Stomach (tissue), 9 donors: Measurements from ENCODE around the gene ZGLP1. TPM values are rescaled to one million over a fixed set of nuclear protein-coding genes. Genes with fewer than 3 reads are reported as not detected.
A peak's percentile ranks its signal among the peaks of the same experiment; 100 is the strongest.

Experiments
- DNase-seq, 2 donors: peaks; one replicate each; pipeline versions ENCODE4 v3.0.0 to v3.0.0-alpha.2; 2013 to 2019
- H3K27ac ChIP-seq, 5 donors: fragments of 200-600 bp in 4 of 5; sonication (generic) in 4 of 5; one replicate each; pipeline ENCODE4 v1.5.1; 2013 to 2019; ENCODE audit warnings: mild to moderate bottlenecking in 1 of 5, moderate library complexity in 1 of 5
- H3K27me3 ChIP-seq, 3 donors: fragments of 200-600 bp; sonication (generic); one replicate each; pipeline ENCODE4 v1.5.1; 2017 to 2019; ENCODE audit warnings: mixed run types in 1 of 3
- H3K36me3 ChIP-seq, 4 donors: fragments of 200-600 bp; sonication (generic); 1 replicate in 3 of 4; 2 replicates in 1 of 4; pipeline ENCODE4 v1.5.1; 2016 to 2019
- H3K4me1 ChIP-seq, 4 donors: fragments of 200-600 bp; sonication (generic); one replicate each; pipeline ENCODE4 v1.5.1; 2016 to 2019
- H3K4me3 ChIP-seq, 4 donors: fragments of 200-600 bp; sonication (generic) in 3 of 4; one replicate each; pipeline ENCODE4 v1.5.1; 2016 to 2019; ENCODE audit warnings: mild to moderate bottlenecking in 1 of 4
- H3K9me3 ChIP-seq, 4 donors: fragments of 200-600 bp; sonication (generic); one replicate each; pipeline ENCODE4 v1.5.1; 2016 to 2019
- CTCF ChIP-seq, 7 experiments: fragments of 450-650 bp in 4 of 7; fragments of 200-600 bp in 3 of 7; sonication (generic) in 3 of 7; IDR thresholded peaks; one replicate each; pipeline ENCODE4 v1.5.1; 2016 to 2019; ENCODE audit warnings: antibody characterized with exemption in 7 of 7, control low read depth in 2 of 7, mild to moderate bottlenecking in 1 of 7
- EP300 ChIP-seq: sonication (generic); formaldehyde crosslinking; IDR thresholded peaks from one replicate; pipeline ENCODE4 v1.6.1; 2017; ENCODE audit warnings: antibody characterized with exemption
- POLR2A ChIP-seq, 4 donors: fragments of 450-650 bp; IDR thresholded peaks; one replicate each; pipeline ENCODE4 v1.6.1; 2016; ENCODE audit warnings: antibody characterized with exemption in 4 of 4, control low read depth in 2 of 4, mild to moderate bottlenecking in 1 of 4, moderate library complexity in 1 of 4
- POLR2AphosphoS5 ChIP-seq, 3 donors: sonication (generic); formaldehyde crosslinking; IDR thresholded peaks; one replicate each; pipeline ENCODE4 v1.6.1; 2016; ENCODE audit warnings: antibody characterized with exemption in 3 of 3
- WGBS, 5 donors: extraction: QIAGEN DNeasy Blood & Tissue Kit in 3 of 5; methylation state at CpG; one replicate each; pipeline versions ENCODE4 v1.1.5 to v1.1.7; 2013 to 2018; 5-methylcytosine and 5-hydroxymethylcytosine counted together
- intact Hi-C: fragments of 100-400 bp; cut with DNase I; formaldehyde crosslinking; loops from one replicate; pipeline ENCODE4 v1.15.1; 2023; ENCODE audit warnings: low total_unique reads
- polyA plus RNA-seq, 3 donors: library from polyadenylated mRNA; stranded (reverse); fragments of 200-250 nt; gene quantifications; one replicate each; pipeline ENCODE4 v1.2.3, GENCODE V29; 2013
- total RNA-seq, 5 donors: library from RNA; depleted of rRNA; stranded (reverse); fragments of >200 nt; gene quantifications; one replicate each; pipeline versions ENCODE4 v1.1.0 to v1.2.3, GENCODE V29; 2014 to 2016
- donor health status: healthy with polysubstance abuse.
- donor health status: Bipolar disorder and iron deficiency.
- donor health status: healthy.

Gene ZGLP1
- total and polyA plus RNA-seq, 8 donors: 2.2 to 8.6 (median 3.7) TPM; not detected in 3

GRCh38 chr19:10352764-10353671, 43.4 kb upstream of the ZGLP1 start:
- Histone ChIP-seq H3K36me3 (peaks cover 35 to 90% (median 88%) of the 10 kb centered on the region in 4 donors), H3K4me1 (peaks cover 0 to 8% (median 4%) of the 10 kb centered on the region in 4 donors), H3K9me3 (no peaks in the 10 kb centered on the region), H3K27ac (peak overlapping the region in 3 of 5 donors; percentile 20 to 58 (median 32)), H3K4me3 (no peak overlapping the region), H3K27me3 (no peaks in the 10 kb centered on the region)
- peak in 1 of 2 donors; percentile 91 for DNase-seq
- intact Hi-C loops: no loop called here
- TF ChIP-seq CTCF (IDR thresholded peaks at IDR 0.05) (no peak), EP300 (no peak), POLR2A (IDR thresholded peaks at IDR 0.05) (no peak), POLR2AphosphoS5 (IDR thresholded peaks at IDR 0.05) (no peak)
- WGBS, 5 donors: 73 to 84% (median 78%) methylated on average over 54 to 63 of the region's 63 CpGs

GRCh38 chr19:10346509-10346908, 36.9 kb upstream of the ZGLP1 start:
- peaks cover 0 to 26% (median 23%) of the 10 kb centered on the region in 4 donors for H3K36me3 ChIP-seq
- H3K9me3 ChIP-seq: no peaks in the 10 kb centered on the region
- intact Hi-C loops: no loop called here
- H3K4me1 ChIP-seq: no peaks in the 10 kb centered on the region
- H3K27ac ChIP-seq: peak overlapping the region in 2 of 5 donors; percentile 64 to 65
- TF ChIP-seq POLR2A (IDR thresholded peaks at IDR 0.05) (no peak), CTCF (IDR thresholded peaks at IDR 0.05) (no peak), POLR2AphosphoS5 (IDR thresholded peaks at IDR 0.05) (no peak), EP300 (no peak)
- H3K27me3 ChIP-seq: no peaks in the 10 kb centered on the region
- WGBS, 5 donors: 65 to 86% (median 78%) methylated on average over 10 of the region's 10 CpGs
- H3K4me3 ChIP-seq: no peak overlapping the region
- no peak for DNase-seq

- H3K4me1 ChIP-seq: peaks cover 0 to 2% (median 0%) of the 10 kb centered on the region in 4 donors
- TF ChIP-seq POLR2A (IDR thresholded peaks at IDR 0.05) (no peak), POLR2AphosphoS5 (IDR thresholded peaks at IDR 0.05) (no peak), CTCF (IDR thresholded peaks at IDR 0.05) (no peak), EP300 (no peak)
- intact Hi-C loops: no loop called here
- H3K4me3 ChIP-seq: no peak overlapping the region
- no peaks in the 10 kb centered on the region for H3K27me3 ChIP-seq
- 82 to 97% (median 92%) methylated on average over 10 of the region's 10 CpGs for WGBS, 5 donors
- no peak overlapping the region for H3K27ac ChIP-seq
- no peaks in the 10 kb centered on the region for H3K9me3 ChIP-seq
- peaks cover 0 to 8% (median 6%) of the 10 kb centered on the region in 4 donors for H3K36me3 ChIP-seq
- no peak for DNase-seq
Observed at GRCh38 chr19:10344780-10345179, 35.2 kb upstream of the ZGLP1 start.

GRCh38 chr19:10343495-10343894, 33.9 kb upstream of the ZGLP1 start:
- H3K36me3 ChIP-seq: no peaks in the 10 kb centered on the region
- H3K4me1 ChIP-seq: peaks cover 0 to 7% (median 0%) of the 10 kb centered on the region in 4 donors
- 68 to 82% (median 76%) methylated on average over 2 of the region's 2 CpGs for WGBS, 5 donors
- H3K9me3 ChIP-seq: no peaks in the 10 kb centered on the region
- TF ChIP-seq POLR2A (IDR thresholded peaks at IDR 0.05) (no peak), POLR2AphosphoS5 (IDR thresholded peaks at IDR 0.05) (no peak), EP300 (no peak), CTCF (IDR thresholded peaks at IDR 0.05) (no peak)
- no peak overlapping the region for H3K27ac ChIP-seq
- H3K4me3 ChIP-seq: no peak overlapping the region
- DNase-seq: no peak
- intact Hi-C loops: no loop called here
- no peaks in the 10 kb centered on the region for H3K27me3 ChIP-seq
